ENCODE data around the gene ZNF283. TPM values are rescaled to one million over a fixed set of nuclear protein-coding genes. Genes with fewer than 3 reads are reported as not detected.
A peak's percentile ranks its signal among the peaks of the same experiment; 100 is the strongest.
"Not testable (repeated sequence)": the region's sequence is repeated elsewhere in the genome, so short reads cannot be mapped to it uniquely, and the experiment has no call there.

ZNF283 gene
- total RNA-seq, 1 donor from 2014 or later: not detected

- Histone ChIP-seq H3K36me3 (no peaks in the 10 kb centered on the region), H3K9me3 (no peaks in the 10 kb centered on the region), H3K4me1 (no peaks in the 10 kb centered on the region), H3K27me3 (no peaks in the 10 kb centered on the region), H3K4me3 (no peak overlapping the region), H3K27ac (no peak overlapping the region)
- TF ChIP-seq CTCF (IDR thresholded peaks at IDR 0.05): no peak
- DNase-seq (ENCODE audit: low spot score in 2 of 2): no peak
- intact Hi-C loops (cut with DNase I): no loop called here
Observed at GRCh38 chr19:43804432-43804831, 22.7 kb upstream of the ZNF283 start.

GRCh38 chr19:43806401-43806800, 20.7 kb upstream of the ZNF283 start:
- H3K4me3 ChIP-seq; H3K27me3 ChIP-seq; H3K36me3 ChIP-seq; intact Hi-C loops (cut with DNase I); H3K9me3 ChIP-seq; H3K27ac ChIP-seq; H3K4me1 ChIP-seq; DNase-seq (ENCODE audit: low spot score in 2 of 2): not testable (repeated sequence)

GRCh38 chr19:43806848-43807247, 20.3 kb upstream of the ZNF283 start:
- DNase-seq (ENCODE audit: low spot score in 2 of 2): no peak
- H3K9me3 ChIP-seq: no peaks in the 10 kb centered on the region
- no peak overlapping the region for H3K4me3 ChIP-seq
- no peak for TF ChIP-seq CTCF (IDR thresholded peaks at IDR 0.05)
- no peaks in the 10 kb centered on the region for H3K4me1 ChIP-seq
- no peak overlapping the region for H3K27ac ChIP-seq
- no peaks in the 10 kb centered on the region for H3K36me3 ChIP-seq
- intact Hi-C loops (cut with DNase I): no loop called here
- no peaks in the 10 kb centered on the region for H3K27me3 ChIP-seq

- Histone ChIP-seq H3K27me3 (no peaks in the 10 kb centered on the region), H3K9me3 (no peaks in the 10 kb centered on the region), H3K4me1 (no peaks in the 10 kb centered on the region), H3K4me3 (no peak overlapping the region), H3K36me3 (no peaks in the 10 kb centered on the region), H3K27ac (no peak overlapping the region)
- no peak for DNase-seq (ENCODE audit: low spot score in 2 of 2)
- intact Hi-C loops (cut with DNase I): no loop called here
- TF ChIP-seq CTCF (IDR thresholded peaks at IDR 0.05): no peak
Observed at GRCh38 chr19:43807651-43808050, 19.5 kb upstream of the ZNF283 start.

- TF ChIP-seq CTCF (IDR thresholded peaks at IDR 0.05): peak in 2 of 3 experiments; percentile 33 to 44
Observed at GRCh38 chr19:43809762-43810696, 17.1 kb upstream of the ZNF283 start.

GRCh38 chr19:43811837-43812236, 15.3 kb upstream of the ZNF283 start:
- Histone ChIP-seq H3K27ac (no peak overlapping the region), H3K4me1 (no peaks in the 10 kb centered on the region), H3K4me3 (no peak overlapping the region), H3K9me3 (no peaks in the 10 kb centered on the region), H3K27me3 (no peaks in the 10 kb centered on the region), H3K36me3 (no peaks in the 10 kb centered on the region)
- intact Hi-C loops (cut with DNase I): no loop called here
- DNase-seq (ENCODE audit: low spot score in 2 of 2): no peak
- no peak for TF ChIP-seq CTCF (IDR thresholded peaks at IDR 0.05)

More at GRCh38 chr19:43809762-43810696, 17.1 kb upstream of the ZNF283 start:
- Histone ChIP-seq H3K27ac (no peak overlapping the region), H3K27me3 (no peaks in the 10 kb centered on the region), H3K4me1 (no peaks in the 10 kb centered on the region), H3K9me3 (no peaks in the 10 kb centered on the region), H3K36me3 (no peaks in the 10 kb centered on the region), H3K4me3 (no peak overlapping the region)
- intact Hi-C loops (cut with DNase I): no loop called here
- no peak for DNase-seq (ENCODE audit: low spot score in 2 of 2)
